Measurements from ENCODE around the gene FDX1. TPM values are rescaled to one million over a fixed set of nuclear protein-coding genes. Genes with fewer than 3 reads are reported as not detected.

FDX1 gene
- total RNA-seq, 1 experiment from 2014 or later = 11.9 TPM

GRCh38 chr11:110470716-110471115, 41.0 kb downstream of the FDX1 start:
- no TSS peak for BruUV-seq (replicated peaks)
- H3F3A ChIP-seq (ENCODE audit: insufficient read depth, low read depth) = peaks cover 4% of the 10 kb centered on the region; the same call in 1 of the 2 replicates
- no peaks in the 10 kb centered on the region for H3K9me2 ChIP-seq (ENCODE audit: insufficient read depth)
- CTCF ChIA-PET = no interaction called here
- H3K27ac ChIP-seq = no peak overlapping the region
- H4K20me1 ChIP-seq (ENCODE audit: insufficient read depth) = no peaks in the 10 kb centered on the region
- H3K4me2 ChIP-seq = no peak overlapping the region
- TF ChIP-seq EZH2 (IDR thresholded peaks at IDR 0.05; ENCODE audit: low read depth) (no peak), CTCF (conservative IDR thresholded peaks at IDR 0.05) (no peak)
- 0 out of 2 replicates have a peak, but pooled peaks cover 7% of the 10 kb centered on the region for H3K36me3 ChIP-seq (ENCODE audit: low read depth)
- H3K4me3 ChIP-seq = no peak overlapping the region
- no peaks in the 10 kb centered on the region for H3K9me3 ChIP-seq (ENCODE audit: insufficient read depth, low read depth)
- H3K27me3 ChIP-seq (ENCODE audit: insufficient read depth, low read depth) = no peaks in the 10 kb centered on the region
- H3K4me1 ChIP-seq (replicated peaks; ENCODE audit: insufficient read depth) = no peaks in the 10 kb centered on the region; the same call in 1 of the 2 replicates
- no peak for DNase-seq
- no peaks in the 10 kb centered on the region for H3K79me2 ChIP-seq (ENCODE audit: low read depth)
- H2AFZ ChIP-seq = no peak overlapping the region
- POLR2A ChIA-PET (ENCODE audit: unreplicated experiment) = no interaction called here
- intact Hi-C loops (cut with micrococcal nuclease; ENCODE audit: unreplicated experiment) = no loop called here

- Histone ChIP-seq H3K79me2 (ENCODE audit: low read depth) (no peaks in the 10 kb centered on the region), H3K4me3 (no peak overlapping the region), H3F3A (ENCODE audit: insufficient read depth, low read depth) (0 out of 2 replicates have a peak, but pooled peaks cover 4% of the 10 kb centered on the region), H3K9me3 (ENCODE audit: insufficient read depth, low read depth) (no peaks in the 10 kb centered on the region), H2AFZ (no peak overlapping the region), H3K27me3 (ENCODE audit: insufficient read depth, low read depth) (no peaks in the 10 kb centered on the region), H3K27ac (no peak overlapping the region), H3K9me2 (ENCODE audit: insufficient read depth) (no peaks in the 10 kb centered on the region), H3K4me2 (no peak overlapping the region), H3K36me3 (ENCODE audit: low read depth) (0 out of 2 replicates have a peak, but pooled peaks cover 7% of the 10 kb centered on the region), H3K4me1 (replicated peaks; ENCODE audit: insufficient read depth) (no peaks in the 10 kb centered on the region; the same call in 1 of the 2 replicates), H4K20me1 (ENCODE audit: insufficient read depth) (no peaks in the 10 kb centered on the region)
- POLR2A ChIA-PET (ENCODE audit: unreplicated experiment) = no interaction called here
- intact Hi-C loops (cut with micrococcal nuclease; ENCODE audit: unreplicated experiment) = no loop called here
- no TSS peak for BruUV-seq (replicated peaks)
- TF ChIP-seq CTCF (conservative IDR thresholded peaks at IDR 0.05) (no peak), EZH2 (IDR thresholded peaks at IDR 0.05; ENCODE audit: low read depth) (no peak)
- no peak for DNase-seq
- CTCF ChIA-PET = no interaction called here
Measured at GRCh38 chr11:110471371-110471770, 41.6 kb downstream of the FDX1 start.

- no peak for DNase-seq
- Histone ChIP-seq H3K9me2 (ENCODE audit: insufficient read depth) (no peaks in the 10 kb centered on the region), H3F3A (ENCODE audit: insufficient read depth, low read depth) (0 out of 2 replicates have a peak, but pooled peaks cover 4% of the 10 kb centered on the region), H3K4me2 (no peak overlapping the region), H3K79me2 (ENCODE audit: low read depth) (no peaks in the 10 kb centered on the region), H3K27me3 (ENCODE audit: insufficient read depth, low read depth) (no peaks in the 10 kb centered on the region), H3K27ac (no peak overlapping the region), H3K9me3 (ENCODE audit: insufficient read depth, low read depth) (no peaks in the 10 kb centered on the region), H3K4me1 (replicated peaks; ENCODE audit: insufficient read depth) (no peaks in the 10 kb centered on the region; the same call in 1 of the 2 replicates), H2AFZ (no peak overlapping the region), H4K20me1 (ENCODE audit: insufficient read depth) (no peaks in the 10 kb centered on the region), H3K36me3 (ENCODE audit: low read depth) (0 out of 2 replicates have a peak, but pooled peaks cover 4% of the 10 kb centered on the region), H3K4me3 (no peak overlapping the region)
- ChIA-PET POLR2A (ENCODE audit: unreplicated experiment) (no interaction called here), CTCF (no interaction called here)
- BruUV-seq (replicated peaks) = no TSS peak
- intact Hi-C loops (cut with micrococcal nuclease; ENCODE audit: unreplicated experiment) = no loop called here
- TF ChIP-seq CTCF (conservative IDR thresholded peaks at IDR 0.05) = no peak
- TF ChIP-seq EZH2 (IDR thresholded peaks at IDR 0.05; ENCODE audit: low read depth) = no peak
Measured at GRCh38 chr11:110472858-110473257, 43.1 kb downstream of the FDX1 start.

Measured in PC-9 (cell line).